Endothelial cell of umbilical vein (primary cell): ENCODE measurements around the gene NAPB. TPM values are rescaled to one million over a fixed set of nuclear protein-coding genes. Genes with fewer than 3 reads are reported as not detected.

Experiments used
- BruUV-seq: library from RNA; stranded (reverse); fragments of 400-500 nt; replicated peaks from 2 replicates; lab custom pipeline; 2021; lab: Mats Ljungman, UMichigan
- CTCF ChIA-PET: fragments of 300-600, 350-600 bp; sonication (Branson Sonifier 250); formaldehyde crosslinking; loops from one replicate; lab custom pipeline; 2021; ENCODE audit warnings: antibody characterized with exemption, inconsistent platforms; lab: Charles Lee
- POLR2A ChIA-PET: fragments of 300-600, 350-600 bp; sonication (Branson Sonifier 250); formaldehyde crosslinking; loops from one replicate; lab custom pipeline; 2021; ENCODE audit warnings: antibody characterized with exemption, inconsistent platforms; lab: Charles Lee
- DNase-seq: peaks from one replicate; pipeline ENCODE4 v3.0.0-alpha.2; 2011; ENCODE audit warnings: low read depth, low spot score
- FAIRE-seq: peaks from 2 replicates; lab custom pipeline; 2011; peaks lifted over from hg19 to GRCh38; lab: Jason Lieb, UNC
- H2AFZ ChIP-seq: 2 replicates; pipeline ENCODE4 v1.6.0; 2012; ENCODE audit warnings: low read depth, low read length, control low read depth, inconsistent platforms
- H3K27ac ChIP-seq: 2 replicates; pipeline ENCODE4 v1.5.1; 2011; ENCODE audit warnings: low read depth, mild to moderate bottlenecking, control low read depth, low read length, moderate library complexity; ENCODE audit not compliant: insufficient read depth
- H3K27me3 ChIP-seq, 2 experiments: 2 replicates each; pipeline versions ENCODE4 v1.6.0 to v1.6.1; 2011; ENCODE audit warnings: low read length in 2 of 2, mixed read lengths in 1 of 2; ENCODE audit not compliant: control insufficient read depth in 2 of 2, insufficient read depth in 2 of 2
- H3K36me3 ChIP-seq, 2 experiments: 2 replicates in 1 of 2; 3 replicates in 1 of 2; pipeline ENCODE4 v1.5.1; 2011; ENCODE audit warnings: low read length in 2 of 2, mild to moderate bottlenecking in 1 of 2, moderate library complexity in 1 of 2; ENCODE audit not compliant: control insufficient read depth in 2 of 2, insufficient read depth in 2 of 2; ENCODE audit errors: extremely low read depth in 1 of 2
- H3K4me1 ChIP-seq: 3 replicates; pipeline ENCODE4 v1.5.1; 2011; ENCODE audit warnings: mild to moderate bottlenecking, low read length; ENCODE audit not compliant: control insufficient read depth, insufficient read depth; ENCODE audit errors: extremely low read depth
- H3K4me2 ChIP-seq: 2 replicates; pipeline ENCODE4 v1.6.1; 2011; ENCODE audit warnings: low read length, control low read depth, mixed read lengths; ENCODE audit not compliant: insufficient read depth
- H3K4me3 ChIP-seq, 3 experiments: fragments of 200-600 bp in 1 of 3; sonication (generic), shearing (Covaris generic) in 1 of 3; replicated peaks in 1 of 3; 2 replicates each; pipeline ENCODE4 v1.5.1; 2011 to 2016; ENCODE audit warnings: control low read depth in 3 of 3, low read length in 3 of 3, mild to moderate bottlenecking in 2 of 3, inconsistent platforms in 1 of 3, low read depth in 1 of 3, moderate library complexity in 1 of 3; ENCODE audit not compliant: insufficient read depth in 1 of 3
- H3K79me2 ChIP-seq: 2 replicates; pipeline ENCODE4 v1.6.0; 2012; ENCODE audit warnings: low read length, inconsistent platforms; ENCODE audit not compliant: control insufficient read depth, insufficient read depth
- H3K9ac ChIP-seq: replicated peaks from 2 replicates; pipeline ENCODE3; 2011; ENCODE audit warnings: low read length, control low read depth; ENCODE audit not compliant: insufficient read depth; ENCODE audit errors: extremely low read depth
- H3K9me1 ChIP-seq: replicated peaks from 3 replicates; pipeline ENCODE4 v1.6.0; 2011; ENCODE audit warnings: mild to moderate bottlenecking, low read length; ENCODE audit not compliant: control insufficient read depth, insufficient read depth; ENCODE audit errors: extremely low read depth
- H3K9me3 ChIP-seq: replicated peaks from 2 replicates; pipeline ENCODE4 v1.5.1; 2012; ENCODE audit warnings: low read length, inconsistent platforms; ENCODE audit not compliant: control insufficient read depth, insufficient read depth
- H4K20me1 ChIP-seq: replicated peaks from 2 replicates; pipeline ENCODE3; 2011; ENCODE audit warnings: mild to moderate bottlenecking, low read length; ENCODE audit not compliant: control insufficient read depth, insufficient read depth; ENCODE audit errors: extremely low read depth
- CTCF ChIP-seq, 2 donors: IDR thresholded peaks; 1 replicate in 1 of 2; 2 replicates in 1 of 2; pipeline ENCODE4 v1.5.1; 2011; ENCODE audit warnings: low read length in 2 of 2, mild to moderate bottlenecking in 2 of 2, moderate library complexity in 2 of 2, control low read depth in 1 of 2, inconsistent platforms in 1 of 2, low read depth in 1 of 2; ENCODE audit not compliant: insufficient read depth in 1 of 2; ENCODE audit errors: extremely low read depth in 1 of 2
- EZH2 ChIP-seq: IDR thresholded peaks from 2 replicates; pipeline ENCODE4 v1.6.1; 2012; ENCODE audit warnings: borderline replicate concordance, low read depth, mild to moderate bottlenecking, moderate library complexity, low read length, inconsistent platforms; ENCODE audit not compliant: severe bottlenecking
- FOS ChIP-seq: IDR thresholded peaks from 2 replicates; pipeline ENCODE4 v1.6.1; 2011; ENCODE audit warnings: mild to moderate bottlenecking, low read length, moderate library complexity, borderline replicate concordance; ENCODE audit not compliant: insufficient read depth
- GATA2 ChIP-seq: IDR thresholded peaks from 2 replicates; pipeline ENCODE4 v1.7.0; 2011; ENCODE audit warnings: low read depth, mild to moderate bottlenecking, moderate library complexity, mixed read lengths, low read length; ENCODE audit not compliant: insufficient read length, insufficient read depth
- JUN ChIP-seq: IDR thresholded peaks from 2 replicates; pipeline ENCODE4 v1.6.1; 2011; ENCODE audit warnings: borderline replicate concordance, low read depth; ENCODE audit not compliant: insufficient read length, insufficient read depth
- MAX ChIP-seq: IDR thresholded peaks from 2 replicates; pipeline ENCODE4 v1.6.1; 2011; ENCODE audit not compliant: insufficient read depth, insufficient read length
- MYC ChIP-seq: IDR thresholded peaks from one replicate; pipeline ENCODE4 v1.6.1; 2011; ENCODE audit warnings: mild to moderate bottlenecking, low read depth, low read length
- POLR2A ChIP-seq: IDR thresholded peaks from 2 replicates; pipeline ENCODE4 v1.6.1; 2012; ENCODE audit warnings: low read depth, mild to moderate bottlenecking, control low read depth, low read length
- POLR2AphosphoS5 ChIP-seq: IDR thresholded peaks from 2 replicates; pipeline ENCODE4 v1.6.1; 2012; ENCODE audit warnings: low read depth, mild to moderate bottlenecking, control low read depth, low read length, moderate library complexity; ENCODE audit not compliant: insufficient read depth
- dilution Hi-C: fragments of 300-500 bp; cut with MboI; formaldehyde crosslinking; loops from one replicate; pipeline ENCODE4 v1.15.0; 2019; ENCODE audit warnings: low sequenced_read_pairs; ENCODE audit not compliant: extremely low pct_ligation_motif_present
- intact Hi-C: fragments of 100-400 bp; cut with micrococcal nuclease; formaldehyde crosslinking; loops from one replicate; pipeline ENCODE4 v1.10.0; 2022
- polyA plus RNA-seq, 4 experiments: library from polyadenylated mRNA; depleted of rRNA in 3 of 4; stranded (reverse) in 3 of 4; unstranded in 1 of 4; fragments of >200 nt; gene quantifications; 2 replicates each; pipeline versions ENCODE4 v1.2.1 to v1.2.3, GENCODE V29; 2011 to 2012; ENCODE audit warnings: missing spikeins in 1 of 4
- total RNA-seq: library from RNA; stranded (reverse); gene quantifications from 2 replicates; pipeline ENCODE4 v1.2.3, GENCODE V29; 2021

The NAPB gene
- total and polyA plus RNA-seq, 2 donors (not counting 3 experiments of a cell fraction or from before 2014, with no cell fraction given): 4.7 to 10.1 TPM

GRCh38 chr20:23347791-23348190 lies 73.5 kb downstream of the NAPB start:
- CTCF ChIA-PET: no interaction called here
- dilution Hi-C loops: no loop called here

More at GRCh38 chr20:23347791-23348190, 73.5 kb downstream of the NAPB start:
- Histone ChIP-seq H3K9me1 (no peaks in the 10 kb centered on the region), H3K4me3 (no peak overlapping the region), H3K79me2 (peaks cover 21% of the 10 kb centered on the region), H3K36me3 (no peaks in the 10 kb centered on the region), H2AFZ (no peak overlapping the region), H3K4me2 (no peak overlapping the region), H3K9me3 (no peaks in the 10 kb centered on the region), H3K9ac (no peak overlapping the region), H3K27me3 (no peaks in the 10 kb centered on the region), H4K20me1 (no peaks in the 10 kb centered on the region), H3K4me1 (peaks cover 19% of the 10 kb centered on the region), H3K27ac (no peak overlapping the region)
- DNase-seq (no peak), FAIRE-seq (no peak)
- TF ChIP-seq MYC (no peak), FOS (no peak), JUN (no peak), CTCF (IDR thresholded peaks at IDR 0.05; ENCODE audit: extremely low read depth in 1 of 2, insufficient read depth in 1 of 2, low read depth in 1 of 2, low read length in 2 of 2) (no peak), GATA2 (no peak), POLR2AphosphoS5 (no peak), MAX (no peak), POLR2A (no peak), EZH2 (no peak)
- POLR2A ChIA-PET: no interaction called here
- no TSS peak for BruUV-seq
- intact Hi-C loops: no loop called here
